Muscle layer of duodenum (tissue), 2 donors: ENCODE results near the gene LAMP5.

ENCODE experiments used
- H3K27ac ChIP-seq: one replicate; pipeline ENCODE4 v1.7.0; 2013; ENCODE audit warnings: mild to moderate bottlenecking, low read length
- H3K27me3 ChIP-seq: one replicate; pipeline ENCODE4 v1.7.0; 2013; ENCODE audit warnings: low read depth, mild to moderate bottlenecking, control low read depth, low read length
- H3K36me3 ChIP-seq, 2 donors: one replicate each; pipeline ENCODE4 v1.7.0; 2013; ENCODE audit warnings: low read length in 2 of 2, control low read depth in 1 of 2, mild to moderate bottlenecking in 1 of 2; ENCODE audit not compliant: insufficient read depth in 2 of 2, control insufficient read depth in 1 of 2
- H3K4me1 ChIP-seq, 2 donors: one replicate each; pipeline ENCODE4 v1.7.0; 2013; ENCODE audit warnings: low read length in 2 of 2, mild to moderate bottlenecking in 2 of 2, control low read depth in 1 of 2, moderate library complexity in 1 of 2; ENCODE audit not compliant: insufficient read depth in 2 of 2, control insufficient read depth in 1 of 2
- H3K4me3 ChIP-seq, 2 donors: one replicate each; pipeline ENCODE4 v1.7.0; 2013; ENCODE audit warnings: low read length in 2 of 2, low read depth in 1 of 2, mild to moderate bottlenecking in 1 of 2
- H3K9me3 ChIP-seq, 2 donors: one replicate each; pipeline ENCODE4 v1.7.0; 2013; ENCODE audit warnings: low read length in 2 of 2, control low read depth in 1 of 2, mild to moderate bottlenecking in 1 of 2; ENCODE audit not compliant: control insufficient read depth in 1 of 2
- donor health status: healthy.

The LAMP5 gene

DNA sequence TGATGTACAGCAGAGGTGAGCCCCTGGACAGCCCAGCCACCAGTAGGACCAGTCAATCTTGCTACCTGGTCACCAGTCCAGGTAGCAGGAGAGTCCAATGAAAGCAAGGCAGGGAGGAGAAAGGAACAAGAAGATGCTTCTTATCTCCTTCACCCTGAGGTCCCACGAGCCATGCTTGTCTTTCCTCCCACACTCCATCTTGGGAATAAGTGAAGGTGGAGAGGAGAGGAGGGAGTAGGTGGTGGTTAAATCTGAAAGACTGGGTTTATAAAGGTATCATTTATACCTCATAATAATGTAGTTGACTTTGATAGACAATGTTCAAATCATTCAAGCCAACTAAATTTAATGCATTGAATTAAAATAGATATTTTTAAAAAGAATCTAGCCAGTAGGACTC is 35.9 kb downstream of the LAMP5 start:
- Histone ChIP-seq H3K36me3 (no peaks in the 10 kb centered on the region), H3K27me3 (no peaks in the 10 kb centered on the region), H3K4me1 (no peaks in the 10 kb centered on the region), H3K9me3 (peaks cover 0 to 5% of the 10 kb centered on the region in 2 donors), H3K27ac (no peak overlapping the region), H3K4me3 (no peak overlapping the region)

- H3K4me1 ChIP-seq = no peaks in the 10 kb centered on the region
- no peak overlapping the region for H3K4me3 ChIP-seq
- no peak overlapping the region for H3K27ac ChIP-seq
- peaks cover 0 to 5% of the 10 kb centered on the region in 2 donors for H3K9me3 ChIP-seq
- no peaks in the 10 kb centered on the region for H3K27me3 ChIP-seq
- no peaks in the 10 kb centered on the region for H3K36me3 ChIP-seq
Observed at GRCh38 chr20:9550871-9551270, 36.5 kb downstream of the LAMP5 start.

- Histone ChIP-seq H3K27me3 (no peaks in the 10 kb centered on the region), H3K9me3 (peaks cover 0 to 5% of the 10 kb centered on the region in 2 donors), H3K36me3 (no peaks in the 10 kb centered on the region), H3K27ac (no peak overlapping the region), H3K4me3 (no peak overlapping the region), H3K4me1 (no peaks in the 10 kb centered on the region)
Observed at GRCh38 chr20:9551808-9552550, 37.6 kb downstream of the LAMP5 start.

DNA sequence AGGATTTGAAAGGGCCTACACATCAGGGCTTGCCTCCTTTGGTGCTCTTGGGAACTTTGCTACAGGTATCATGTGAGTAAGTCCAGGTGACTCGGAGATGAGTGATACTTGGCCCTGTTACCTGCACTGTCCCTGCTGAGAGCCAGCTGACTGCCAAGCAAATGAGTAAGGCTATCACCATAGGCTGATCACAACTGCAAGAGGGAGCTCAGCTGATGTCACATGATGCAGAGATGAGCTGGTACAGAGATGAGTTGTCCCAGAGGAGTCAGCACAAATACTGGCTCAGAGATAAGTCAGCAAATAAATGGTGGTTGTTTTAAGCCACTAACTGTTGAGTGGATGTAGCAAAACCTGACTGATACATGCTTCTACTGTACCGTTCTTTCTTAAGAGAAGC is 41.4 kb downstream of the LAMP5 start:
- Histone ChIP-seq H3K4me3 (no peak overlapping the region), H3K4me1 (no peaks in the 10 kb centered on the region), H3K36me3 (no peaks in the 10 kb centered on the region), H3K27me3 (no peaks in the 10 kb centered on the region), H3K27ac (no peak overlapping the region), H3K9me3 (peaks cover 0 to 5% of the 10 kb centered on the region in 2 donors)

- no peaks in the 10 kb centered on the region for H3K27me3 ChIP-seq
- peaks cover 0 to 5% of the 10 kb centered on the region in 2 donors for H3K9me3 ChIP-seq
- H3K36me3 ChIP-seq = no peaks in the 10 kb centered on the region
- no peak overlapping the region for H3K4me3 ChIP-seq
- no peak overlapping the region for H3K27ac ChIP-seq
- H3K4me1 ChIP-seq = no peaks in the 10 kb centered on the region
Observed at GRCh38 chr20:9557411-9557810, 43.0 kb downstream of the LAMP5 start.

- Histone ChIP-seq H3K4me3 (no peak overlapping the region), H3K4me1 (no peaks in the 10 kb centered on the region), H3K27me3 (no peaks in the 10 kb centered on the region), H3K27ac (no peak overlapping the region), H3K36me3 (no peaks in the 10 kb centered on the region), H3K9me3 (no peaks in the 10 kb centered on the region)
Observed at GRCh38 chr20:9565910-9566550, 51.6 kb downstream of the LAMP5 start.

DNA sequence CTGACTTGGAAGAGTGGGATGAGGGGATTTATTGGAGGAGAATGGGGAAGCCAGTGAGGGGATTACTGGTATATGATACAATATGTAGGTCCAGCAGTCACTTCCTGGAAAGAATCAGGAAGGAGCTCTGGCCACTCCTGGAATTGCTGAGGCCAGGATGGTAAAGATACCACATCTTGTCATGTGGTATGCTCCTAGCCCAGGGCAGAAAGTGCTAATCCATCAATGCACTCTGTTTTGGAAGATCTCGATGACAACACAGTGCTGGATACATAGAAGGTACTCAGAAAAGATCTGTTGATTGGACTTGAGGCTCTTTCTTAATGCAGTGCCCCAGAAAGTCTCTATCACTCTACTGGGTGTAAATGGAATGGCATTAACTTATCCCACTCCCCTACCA is 52.6 kb downstream of the LAMP5 start:
- no peaks in the 10 kb centered on the region for H3K4me1 ChIP-seq
- no peaks in the 10 kb centered on the region for H3K27me3 ChIP-seq
- no peak overlapping the region for H3K4me3 ChIP-seq
- no peak overlapping the region for H3K27ac ChIP-seq
- H3K9me3 ChIP-seq = no peaks in the 10 kb centered on the region
- H3K36me3 ChIP-seq = no peaks in the 10 kb centered on the region

GRCh38 chr20:9570612-9571011 is 56.2 kb downstream of the LAMP5 start:
- no peaks in the 10 kb centered on the region for H3K4me1 ChIP-seq
- no peak overlapping the region for H3K27ac ChIP-seq
- no peaks in the 10 kb centered on the region for H3K9me3 ChIP-seq
- H3K36me3 ChIP-seq = no peaks in the 10 kb centered on the region
- no peaks in the 10 kb centered on the region for H3K27me3 ChIP-seq
- no peak overlapping the region for H3K4me3 ChIP-seq

- no peaks in the 10 kb centered on the region for H3K4me1 ChIP-seq
- H3K27me3 ChIP-seq = no peaks in the 10 kb centered on the region
- H3K4me3 ChIP-seq = no peak overlapping the region
- no peaks in the 10 kb centered on the region for H3K9me3 ChIP-seq
- H3K36me3 ChIP-seq = no peaks in the 10 kb centered on the region
- no peak overlapping the region for H3K27ac ChIP-seq
Observed at GRCh38 chr20:9571783-9572182, 57.4 kb downstream of the LAMP5 start.

GRCh38 chr20:9572670-9573069 is 58.3 kb downstream of the LAMP5 start:
- Histone ChIP-seq H3K27me3 (no peaks in the 10 kb centered on the region), H3K9me3 (no peaks in the 10 kb centered on the region), H3K4me1 (no peaks in the 10 kb centered on the region), H3K27ac (no peak overlapping the region), H3K4me3 (no peak overlapping the region), H3K36me3 (no peaks in the 10 kb centered on the region)

DNA sequence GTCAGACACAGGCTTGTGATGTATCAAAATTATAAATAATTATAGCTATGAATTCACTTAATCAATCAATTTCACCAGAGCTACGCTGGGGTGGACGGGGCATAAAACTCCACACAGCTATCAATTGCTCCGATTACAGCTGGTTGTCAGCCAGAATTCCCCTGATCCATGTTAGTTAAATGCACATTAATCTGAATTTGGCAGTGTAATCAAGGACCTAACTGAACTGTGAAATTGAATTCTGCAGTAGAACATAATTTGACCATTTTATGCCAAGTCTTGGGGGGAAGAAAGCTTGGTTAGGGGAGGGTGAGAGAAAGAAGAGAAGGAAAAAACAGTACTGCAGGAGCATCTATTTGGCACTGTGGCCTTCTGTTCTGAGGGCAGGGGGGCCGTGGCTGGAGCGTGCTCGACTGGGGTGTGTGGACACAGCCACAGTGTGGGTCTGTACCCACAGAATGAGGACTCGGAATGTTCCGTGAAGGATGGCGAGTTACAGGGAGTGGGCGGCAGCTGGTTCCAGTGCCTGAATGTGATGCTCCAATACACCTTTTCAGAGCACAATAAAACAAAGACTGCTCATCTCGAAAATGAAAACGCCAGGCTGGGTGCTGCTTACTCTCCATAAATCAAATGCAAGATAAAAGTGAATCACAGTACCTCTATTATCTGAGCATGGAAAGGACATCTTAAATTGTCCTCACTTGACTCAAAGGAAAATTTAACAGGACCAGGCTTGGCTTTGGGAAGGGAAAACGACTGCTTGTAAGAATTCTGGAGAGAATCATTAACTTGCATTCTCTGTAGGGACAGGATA is 59.2 kb downstream of the LAMP5 start:
- Histone ChIP-seq H3K27me3 (no peaks in the 10 kb centered on the region), H3K27ac (no peak overlapping the region), H3K9me3 (no peaks in the 10 kb centered on the region), H3K4me3 (no peak overlapping the region), H3K4me1 (no peaks in the 10 kb centered on the region), H3K36me3 (no peaks in the 10 kb centered on the region)
